NT2/D1 (cell line): ENCODE measurements around the gene PHACTR1.

Experiments
- DNase-seq: peaks from one replicate; pipeline ENCODE4 v3.0.0-alpha.2; 2011; ENCODE audit warnings: low read depth, low spot score
- H3K27me3 ChIP-seq: 2 replicates; pipeline ENCODE4 v1.6.0; 2011; ENCODE audit warnings: mild to moderate bottlenecking; ENCODE audit not compliant: insufficient read length, insufficient read depth
- H3K36me3 ChIP-seq: 2 replicates; pipeline ENCODE4 v1.6.1; 2011; ENCODE audit warnings: mild to moderate bottlenecking, low read length, mixed read lengths; ENCODE audit not compliant: insufficient read depth, insufficient read length
- H3K4me1 ChIP-seq: 2 replicates; pipeline ENCODE4 v1.5.1; 2011; ENCODE audit not compliant: insufficient read depth, insufficient read length
- H3K4me3 ChIP-seq: 2 replicates; pipeline ENCODE4 v1.5.1; 2011; ENCODE audit warnings: low read depth; ENCODE audit not compliant: insufficient read length
- H3K9ac ChIP-seq: 2 replicates; pipeline ENCODE4 v1.6.0; 2011; ENCODE audit warnings: low read depth; ENCODE audit not compliant: insufficient read length
- H3K9me3 ChIP-seq: 2 replicates; pipeline ENCODE4 v1.5.1; 2011; ENCODE audit warnings: mild to moderate bottlenecking, low read length; ENCODE audit not compliant: insufficient read depth
- SUZ12 ChIP-seq: IDR thresholded peaks from 2 replicates; pipeline ENCODE4 v1.6.1; 2011; ENCODE audit not compliant: insufficient read length, insufficient read depth; ENCODE audit errors: extremely low read depth
- YY1 ChIP-seq: IDR thresholded peaks from 2 replicates; pipeline ENCODE4 v1.6.1; 2011; ENCODE audit not compliant: insufficient read length, insufficient read depth
- ZNF274 ChIP-seq: IDR thresholded peaks from 2 replicates; pipeline ENCODE4 v1.6.1; 2011; ENCODE audit warnings: mild to moderate bottlenecking, low read depth, low read length

Gene PHACTR1

GRCh38 chr6:12923644-12924235, 207.2 kb downstream of the PHACTR1 start:
- Histone ChIP-seq H3K9me3 (no peaks in the 10 kb centered on the region), H3K36me3 (no peaks in the 10 kb centered on the region), H3K4me1 (peaks cover 2% of the 10 kb centered on the region), H3K27me3 (no peaks in the 10 kb centered on the region), H3K9ac (no peak overlapping the region), H3K4me3 (no peak overlapping the region)
- TF ChIP-seq SUZ12 (no peak), ZNF274 (no peak), YY1 (no peak)
- no peak for DNase-seq

DNA sequence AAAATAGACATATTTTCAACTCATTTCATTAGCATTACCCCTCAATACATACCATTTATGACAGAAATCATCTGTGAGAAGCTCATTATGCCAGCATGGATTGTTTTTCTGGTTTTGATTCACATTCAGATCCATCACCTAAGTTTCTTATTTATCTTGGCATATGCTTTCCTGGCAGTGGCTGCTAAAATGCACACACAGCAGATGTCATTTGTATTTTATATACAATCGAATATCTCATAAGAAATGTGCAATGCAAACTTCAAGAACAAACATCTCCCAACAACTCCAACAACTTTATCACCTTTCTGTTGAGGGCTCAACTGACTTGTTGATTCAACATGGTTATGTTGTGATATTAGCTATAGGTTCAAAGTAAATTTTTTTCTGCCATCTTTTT, 208.3 kb downstream of the PHACTR1 start:
- TF ChIP-seq YY1 (no peak), ZNF274 (no peak), SUZ12 (no peak)
- Histone ChIP-seq H3K27me3 (no peaks in the 10 kb centered on the region), H3K4me1 (peaks cover 2% of the 10 kb centered on the region), H3K9me3 (no peaks in the 10 kb centered on the region), H3K36me3 (no peaks in the 10 kb centered on the region), H3K9ac (no peak overlapping the region), H3K4me3 (no peak overlapping the region)
- no peak for DNase-seq

- no peak for TF ChIP-seq ZNF274
- TF ChIP-seq YY1: no peak
- TF ChIP-seq SUZ12: no peak
- Histone ChIP-seq H3K27me3 (no peaks in the 10 kb centered on the region), H3K4me3 (no peak overlapping the region), H3K36me3 (no peaks in the 10 kb centered on the region), H3K9ac (no peak overlapping the region), H3K4me1 (peaks cover 3% of the 10 kb centered on the region), H3K9me3 (no peaks in the 10 kb centered on the region)
- DNase-seq: no peak
These were observed 211.2 kb downstream of the PHACTR1 start for GRCh38 chr6:12927746-12928145.

DNA sequence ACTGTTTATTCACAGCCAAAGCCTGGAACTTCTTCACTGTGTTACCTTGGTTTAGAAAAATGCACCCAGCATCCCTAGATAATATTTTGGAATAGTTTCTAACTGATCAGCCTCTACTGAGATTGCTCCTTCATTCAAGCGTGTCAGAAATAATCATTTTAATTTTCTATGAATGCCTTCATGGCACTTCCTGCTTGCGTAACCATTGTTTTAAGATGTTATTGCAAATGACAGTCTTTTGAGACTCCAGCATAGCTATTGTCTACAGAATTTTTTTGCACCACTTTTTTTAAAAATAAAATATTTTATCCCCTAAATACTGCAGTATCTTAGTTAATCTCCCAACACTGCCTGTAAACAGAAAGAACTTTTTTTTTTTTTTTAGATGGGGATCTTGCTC, 213.1 kb downstream of the PHACTR1 start:
- no peaks in the 10 kb centered on the region for H3K9me3 ChIP-seq
- no peaks in the 10 kb centered on the region for H3K27me3 ChIP-seq
- DNase-seq: no peak
- H3K36me3 ChIP-seq: no peaks in the 10 kb centered on the region
- TF ChIP-seq ZNF274 (no peak), YY1 (no peak), SUZ12 (no peak)
- peaks cover 3% of the 10 kb centered on the region for H3K4me1 ChIP-seq
- no peak overlapping the region for H3K9ac ChIP-seq
- no peak overlapping the region for H3K4me3 ChIP-seq

- Histone ChIP-seq H3K27me3 (no peaks in the 10 kb centered on the region), H3K4me1 (peaks cover 3% of the 10 kb centered on the region), H3K9ac (no peak overlapping the region), H3K4me3 (no peak overlapping the region), H3K36me3 (no peaks in the 10 kb centered on the region), H3K9me3 (no peaks in the 10 kb centered on the region)
- TF ChIP-seq SUZ12 (no peak), ZNF274 (no peak), YY1 (no peak)
- no peak for DNase-seq
These were observed 215.1 kb downstream of the PHACTR1 start for GRCh38 chr6:12931639-12932038.

- no peak for DNase-seq
- Histone ChIP-seq H3K4me3 (no peak overlapping the region), H3K4me1 (no peaks in the 10 kb centered on the region), H3K9ac (no peak overlapping the region), H3K27me3 (no peaks in the 10 kb centered on the region), H3K36me3 (no peaks in the 10 kb centered on the region), H3K9me3 (no peaks in the 10 kb centered on the region)
- TF ChIP-seq SUZ12 (no peak), ZNF274 (no peak), YY1 (no peak)
These were observed 219.1 kb downstream of the PHACTR1 start for GRCh38 chr6:12935637-12936036.

DNA sequence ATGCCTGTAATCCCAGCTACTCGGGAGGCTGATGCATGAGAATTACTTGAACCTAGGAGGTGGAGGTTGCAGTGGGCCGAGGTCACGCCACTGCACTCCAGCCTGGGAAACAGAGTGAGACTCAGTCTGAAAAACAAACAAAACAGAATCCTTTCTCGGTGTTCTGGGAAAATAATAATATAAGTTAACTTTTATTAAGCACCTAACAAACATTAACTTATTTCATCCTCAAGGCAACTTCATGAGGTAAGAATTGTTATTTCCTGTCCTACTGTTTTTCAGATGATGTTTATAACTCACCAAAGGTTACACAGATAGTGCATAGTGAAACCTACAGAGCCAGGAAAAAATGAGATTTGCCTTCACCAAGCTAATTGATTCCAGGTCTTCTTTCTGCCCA, 221.4 kb downstream of the PHACTR1 start:
- TF ChIP-seq YY1: no peak
- Histone ChIP-seq H3K9ac (no peak overlapping the region), H3K4me1 (no peaks in the 10 kb centered on the region), H3K9me3 (no peaks in the 10 kb centered on the region), H3K36me3 (no peaks in the 10 kb centered on the region), H3K27me3 (no peaks in the 10 kb centered on the region), H3K4me3 (no peak overlapping the region)
- no peak for DNase-seq

GRCh38 chr6:12939314-12939713, 222.7 kb downstream of the PHACTR1 start:
- no peaks in the 10 kb centered on the region for H3K9me3 ChIP-seq
- H3K4me3 ChIP-seq: no peak overlapping the region
- DNase-seq: no peak
- H3K27me3 ChIP-seq: no peaks in the 10 kb centered on the region
- no peaks in the 10 kb centered on the region for H3K36me3 ChIP-seq
- H3K4me1 ChIP-seq: no peaks in the 10 kb centered on the region
- TF ChIP-seq YY1: no peak
- no peak for TF ChIP-seq SUZ12
- no peak for TF ChIP-seq ZNF274
- H3K9ac ChIP-seq: no peak overlapping the region
